Activated T-cell treated with anti-CD3 and anti-CD28 coated beads, Interleukin-2, amount 50 U/mL, for 24 hours (primary cell): Measurements from ENCODE around the gene USP36.

Experiments
- DNase-seq: peaks from one replicate; pipeline ENCODE4 v3.0.0-alpha.2; 2020
- H3K27ac Mint-ChIP-seq: 2 replicates; pipeline ENCODE4 v1.8.0; 2020; ENCODE audit warnings: mild to moderate bottlenecking, mixed read lengths
- H3K27me3 Mint-ChIP-seq: 2 replicates; pipeline ENCODE4 v1.8.0; 2020; ENCODE audit warnings: mixed read lengths
- H3K36me3 Mint-ChIP-seq: 2 replicates; pipeline ENCODE4 v1.8.0; 2020; ENCODE audit warnings: low read depth, mixed read lengths
- H3K4me1 Mint-ChIP-seq: 2 replicates; pipeline ENCODE4 v1.8.0; 2020; ENCODE audit warnings: low read depth, mixed read lengths
- H3K4me3 Mint-ChIP-seq: 2 replicates; pipeline ENCODE4 v1.8.0; 2020; ENCODE audit warnings: mild to moderate bottlenecking, moderate library complexity, mixed read lengths
- H3K9me3 Mint-ChIP-seq: 2 replicates; pipeline ENCODE4 v1.8.0; 2020; ENCODE audit warnings: mixed read lengths

Gene USP36

DNA sequence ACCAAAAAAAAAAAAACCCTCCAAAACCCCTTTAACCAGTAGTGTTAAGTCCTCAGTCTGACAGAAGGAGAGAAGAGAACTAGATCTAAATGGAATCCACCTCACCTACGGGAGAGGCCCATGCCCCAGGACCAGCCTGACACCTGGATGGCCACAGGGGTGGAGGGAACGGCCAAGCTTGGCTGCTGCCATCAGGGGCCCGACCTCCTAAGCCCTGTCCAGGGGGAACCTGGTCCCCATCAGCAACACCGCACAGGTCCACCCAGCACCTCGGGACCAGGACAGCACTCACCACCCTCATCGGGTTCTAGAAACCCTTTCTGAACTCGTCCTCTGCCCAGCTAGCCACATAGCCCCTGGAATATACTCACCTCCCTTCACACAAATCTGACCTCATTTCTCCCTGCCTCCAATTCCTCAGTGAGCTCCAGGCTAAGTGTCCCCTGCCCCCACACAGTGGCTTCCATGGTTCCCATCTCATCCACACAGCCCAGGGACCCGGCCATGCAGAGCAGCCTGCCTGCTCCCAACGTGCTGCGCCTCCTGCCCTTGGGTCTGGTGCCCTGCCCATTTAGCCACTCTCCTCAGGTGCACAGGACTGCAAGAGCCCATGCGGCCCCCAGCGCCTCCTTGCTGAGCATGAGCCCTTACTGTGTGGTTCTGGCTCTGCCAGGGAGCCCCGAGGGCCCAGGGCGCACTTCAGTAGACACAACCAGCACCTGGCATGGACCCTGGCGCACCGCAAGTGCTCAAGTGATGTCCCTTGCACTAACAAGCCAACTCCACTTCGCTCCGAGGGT, 40.3 kb downstream of the USP36 start:
- no peak overlapping the region for H3K4me3 Mint-ChIP-seq
- peak overlapping the region; percentile 94 for H3K27ac Mint-ChIP-seq
- no peaks in the 10 kb centered on the region for H3K9me3 Mint-ChIP-seq
- H3K27me3 Mint-ChIP-seq, result no peaks in the 10 kb centered on the region
- DNase-seq, result no peak
- H3K36me3 Mint-ChIP-seq, result peaks cover 96% of the 10 kb centered on the region
- peaks cover 71% of the 10 kb centered on the region for H3K4me1 Mint-ChIP-seq

DNA sequence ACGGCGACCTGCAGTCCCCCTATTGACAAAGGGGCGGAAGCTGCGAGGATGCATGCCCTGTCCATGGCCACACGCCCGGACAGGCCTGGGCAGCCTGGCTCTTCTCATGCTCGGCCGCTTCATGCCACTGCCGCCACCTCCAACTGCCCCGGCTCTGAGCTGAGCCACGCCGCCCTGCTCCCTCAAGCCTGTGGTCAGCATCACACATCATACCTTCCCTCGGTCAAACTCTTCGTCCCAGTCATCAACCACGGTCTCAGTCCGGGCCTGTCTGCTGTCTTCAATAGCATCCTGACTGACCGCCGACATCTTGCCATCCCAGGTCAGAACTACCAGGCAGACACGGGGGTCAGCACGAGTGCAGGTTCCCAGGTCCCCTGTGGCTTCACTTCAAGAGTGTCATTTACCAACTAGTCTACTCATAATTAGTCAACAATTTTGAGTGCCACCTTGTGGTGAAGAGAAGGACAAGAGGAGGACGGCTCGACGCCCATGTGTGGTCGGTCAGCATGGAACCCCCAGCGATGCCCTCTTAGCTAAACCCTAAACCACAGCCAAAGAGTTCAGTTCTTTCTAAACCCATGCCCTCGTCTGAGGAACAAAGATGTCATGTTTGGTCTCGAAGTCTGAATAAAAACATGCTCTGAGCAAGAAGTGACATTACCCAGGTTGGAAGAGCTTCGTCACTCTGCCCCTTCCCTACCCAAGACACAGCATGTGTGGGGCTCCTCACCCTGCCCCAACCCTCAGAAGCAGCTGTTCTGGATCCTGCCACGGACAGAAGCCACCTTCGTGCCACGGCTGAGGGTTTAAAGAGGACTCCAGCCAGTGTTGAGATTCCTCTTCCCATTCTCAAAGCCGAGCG, 41.7 kb downstream of the USP36 start:
- Mint-ChIP-seq H3K27me3 (no peaks in the 10 kb centered on the region), H3K27ac (peak overlapping the region; percentile 94), H3K4me1 (peaks cover 68% of the 10 kb centered on the region), H3K9me3 (no peaks in the 10 kb centered on the region), H3K36me3 (peaks cover 96% of the 10 kb centered on the region), H3K4me3 (no peak overlapping the region)
- no peak for DNase-seq

DNA sequence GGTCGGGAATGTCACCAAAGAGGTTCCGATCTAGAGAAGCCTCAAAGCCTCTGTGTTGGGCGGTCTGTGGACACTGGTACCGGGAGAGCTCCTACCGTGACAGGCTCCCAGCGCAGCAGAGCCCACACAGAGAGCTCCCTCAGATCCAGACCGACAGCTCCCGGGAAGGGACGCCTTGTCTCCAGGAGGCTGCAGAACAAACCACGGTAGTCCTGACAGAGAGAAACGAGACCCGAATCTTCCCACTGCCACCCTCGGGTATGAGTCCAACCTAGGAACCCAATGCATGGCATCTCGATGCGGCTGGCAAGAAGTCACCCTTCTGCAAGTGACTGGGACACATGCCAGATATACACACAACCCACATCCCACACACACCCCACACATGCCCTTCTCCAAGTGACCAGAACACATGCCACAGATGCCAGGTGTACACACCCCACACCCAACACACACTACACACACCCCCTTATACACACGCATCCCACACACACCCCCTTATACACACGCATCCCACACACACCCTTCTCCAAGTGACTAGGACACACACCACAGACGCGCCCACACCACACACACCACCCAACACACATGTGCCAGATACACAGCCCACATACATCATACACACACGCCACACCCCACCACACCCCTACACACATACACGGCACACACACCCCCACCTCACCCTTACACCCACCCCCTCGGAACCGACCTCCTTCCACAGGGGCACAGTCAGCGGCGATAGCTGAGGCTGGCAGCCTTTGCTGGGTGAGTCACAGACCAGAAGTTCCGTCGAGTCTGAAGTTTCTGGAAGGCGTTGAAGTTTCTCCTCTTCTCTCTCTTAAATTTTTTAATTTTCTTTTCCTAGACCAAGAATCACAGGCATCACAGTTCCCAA, 42.7 kb downstream of the USP36 start:
- Mint-ChIP-seq H3K9me3 (no peaks in the 10 kb centered on the region), H3K27ac (peak overlapping the region; percentile 94), H3K36me3 (peaks cover 96% of the 10 kb centered on the region), H3K4me3 (no peak overlapping the region), H3K4me1 (peaks cover 68% of the 10 kb centered on the region), H3K27me3 (no peaks in the 10 kb centered on the region)
- DNase-seq, result no peak

DNA sequence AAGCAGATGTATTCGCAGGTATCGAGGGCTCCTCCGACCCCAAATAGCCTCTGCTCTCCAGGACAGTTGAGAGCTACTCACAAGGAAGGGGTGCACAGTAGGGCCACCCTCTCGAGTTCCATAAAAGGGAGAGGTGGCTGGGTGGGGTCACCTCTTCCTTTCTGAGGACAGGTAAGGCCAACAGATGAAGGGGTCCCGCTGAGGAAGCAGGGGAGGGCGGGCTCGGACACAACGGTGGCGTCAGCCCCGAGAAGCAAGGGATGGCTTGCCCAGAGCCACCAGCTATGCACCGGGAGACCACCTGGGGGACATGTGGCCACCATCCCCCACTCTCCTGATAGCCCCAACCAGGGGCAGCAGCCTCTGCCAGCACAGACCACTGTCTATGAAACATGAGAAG, 43.4 kb downstream of the USP36 start:
- Mint-ChIP-seq H3K27me3 (no peaks in the 10 kb centered on the region), H3K36me3 (peaks cover 96% of the 10 kb centered on the region), H3K9me3 (no peaks in the 10 kb centered on the region), H3K4me1 (peaks cover 65% of the 10 kb centered on the region), H3K4me3 (no peak overlapping the region), H3K27ac (no peak overlapping the region)
- DNase-seq, result no peak

DNA sequence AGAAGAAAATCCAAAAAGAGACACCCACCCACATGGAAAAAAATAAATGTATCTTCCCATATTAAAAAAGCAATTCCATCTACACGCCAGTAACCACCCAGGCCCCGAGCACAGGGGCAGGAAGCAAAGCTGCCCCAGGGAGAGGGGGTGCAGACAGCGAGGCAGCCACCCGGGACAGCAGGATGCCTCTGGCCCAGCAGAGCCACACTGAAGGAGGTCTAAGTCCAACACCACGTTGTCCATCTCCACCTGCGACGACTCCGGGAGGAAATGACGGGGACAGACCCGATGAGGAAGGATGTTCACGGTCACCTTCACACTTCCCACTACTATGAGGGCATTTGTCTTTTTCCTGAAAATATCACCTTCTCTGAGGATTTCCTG, 44.1 kb downstream of the USP36 start:
- no peak for DNase-seq
- no peaks in the 10 kb centered on the region for H3K27me3 Mint-ChIP-seq
- H3K4me3 Mint-ChIP-seq, result no peak overlapping the region
- H3K9me3 Mint-ChIP-seq, result no peaks in the 10 kb centered on the region
- H3K4me1 Mint-ChIP-seq, result peaks cover 67% of the 10 kb centered on the region
- H3K36me3 Mint-ChIP-seq, result peaks cover 97% of the 10 kb centered on the region
- peak overlapping the region; percentile 74 for H3K27ac Mint-ChIP-seq

DNA sequence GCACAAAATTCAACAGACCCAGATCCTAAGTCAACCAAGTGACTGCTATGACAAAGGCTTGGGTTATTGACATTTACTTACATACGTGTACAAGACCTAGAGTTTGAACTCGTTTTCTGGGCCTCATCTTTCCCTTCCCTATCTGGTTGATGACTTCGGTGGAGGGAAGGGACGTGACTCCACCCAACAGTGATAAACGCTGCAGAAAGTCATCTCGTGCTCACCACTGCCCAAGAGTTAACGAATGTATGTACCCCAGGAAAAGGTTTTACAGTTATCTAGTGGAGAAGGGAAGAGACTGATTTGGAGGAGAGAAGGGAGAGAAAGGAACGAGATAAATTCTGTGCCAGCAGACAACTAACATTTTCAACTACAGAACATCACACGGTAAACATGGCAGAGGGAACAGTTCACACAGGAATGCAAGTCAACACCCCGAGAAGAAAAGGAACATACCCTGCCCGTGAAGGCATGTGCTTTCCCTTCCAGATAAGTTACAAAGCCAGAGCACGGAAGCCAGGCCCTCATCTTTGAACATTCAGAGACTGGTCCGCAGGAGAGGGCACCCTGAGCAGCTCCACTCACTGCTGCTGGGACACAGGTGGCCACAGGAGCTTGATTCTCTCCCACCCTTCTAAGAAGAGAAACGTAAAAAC, 44.6 kb downstream of the USP36 start:
- Mint-ChIP-seq H3K27ac (peak overlapping the region; percentile 74), H3K36me3 (peaks cover 96% of the 10 kb centered on the region), H3K27me3 (no peaks in the 10 kb centered on the region), H3K4me1 (peaks cover 68% of the 10 kb centered on the region), H3K4me3 (no peak overlapping the region), H3K9me3 (no peaks in the 10 kb centered on the region)
- no peak for DNase-seq

DNA sequence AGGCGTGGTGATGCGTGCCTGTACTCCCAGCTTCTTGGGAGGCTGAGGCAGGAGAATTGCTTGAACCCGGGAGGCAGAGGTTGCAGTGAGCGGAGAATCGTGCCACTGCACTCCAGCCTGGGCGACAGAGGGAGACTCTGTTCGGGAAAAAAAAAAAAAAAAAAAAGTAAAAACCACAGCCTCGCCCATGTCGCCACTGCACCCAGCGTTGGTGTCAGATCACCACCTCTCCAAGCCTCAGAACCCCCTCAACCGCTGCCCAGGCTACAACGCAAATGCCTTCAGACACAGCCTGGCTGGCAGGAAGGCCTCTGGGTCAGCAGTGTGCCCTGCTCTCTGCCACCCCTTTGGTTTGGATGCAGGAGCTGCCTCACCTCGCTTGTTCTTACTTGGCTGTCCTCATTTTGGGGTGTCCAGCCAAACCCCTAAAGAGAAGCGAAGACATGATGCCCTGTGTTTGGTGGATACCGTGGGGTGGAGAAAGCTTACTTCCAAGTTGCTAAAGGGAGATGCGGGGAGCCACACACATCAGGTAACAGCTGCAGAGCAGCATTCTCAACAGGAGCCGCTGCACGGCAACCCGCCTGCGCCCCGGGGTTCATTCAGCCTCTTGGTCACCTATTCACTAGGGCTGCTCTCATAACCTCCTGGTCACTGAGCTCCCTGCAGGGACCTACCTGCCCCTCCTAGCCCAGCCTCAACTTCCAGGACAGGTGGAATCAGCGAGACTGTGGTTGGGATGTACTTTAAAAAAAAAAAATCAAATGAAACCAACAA, 45.6 kb downstream of the USP36 start:
- Mint-ChIP-seq H3K9me3 (no peaks in the 10 kb centered on the region), H3K27ac (peak overlapping the region; percentile 66), H3K4me1 (peaks cover 69% of the 10 kb centered on the region), H3K36me3 (peaks cover 95% of the 10 kb centered on the region), H3K27me3 (no peaks in the 10 kb centered on the region), H3K4me3 (no peak overlapping the region)
- DNase-seq, result no peak

DNA sequence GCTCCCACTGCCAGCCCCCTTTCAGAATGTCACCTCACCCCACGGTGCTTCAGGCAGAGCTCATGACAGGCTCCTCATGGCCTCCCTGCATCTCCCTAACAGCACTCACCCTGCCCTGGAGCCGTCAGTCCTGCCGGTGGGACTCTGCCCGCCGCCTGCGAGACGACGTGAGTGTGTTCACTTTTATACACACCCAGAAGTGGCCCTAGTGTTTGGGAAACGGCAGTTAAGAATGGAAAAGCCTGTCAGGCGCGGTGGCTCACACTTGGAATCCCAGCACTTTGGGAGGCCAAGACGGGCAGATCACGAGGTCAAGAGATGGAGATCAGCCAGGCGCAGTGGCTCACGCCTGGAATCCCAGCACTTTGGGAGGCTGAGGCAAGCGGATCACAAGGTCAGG, 46.2 kb downstream of the USP36 start:
- H3K9me3 Mint-ChIP-seq, result no peaks in the 10 kb centered on the region
- no peaks in the 10 kb centered on the region for H3K27me3 Mint-ChIP-seq
- peaks cover 95% of the 10 kb centered on the region for H3K36me3 Mint-ChIP-seq
- DNase-seq, result no peak
- H3K4me3 Mint-ChIP-seq, result no peak overlapping the region
- H3K27ac Mint-ChIP-seq, result peak overlapping the region; percentile 65
- H3K4me1 Mint-ChIP-seq, result peaks cover 70% of the 10 kb centered on the region

DNA sequence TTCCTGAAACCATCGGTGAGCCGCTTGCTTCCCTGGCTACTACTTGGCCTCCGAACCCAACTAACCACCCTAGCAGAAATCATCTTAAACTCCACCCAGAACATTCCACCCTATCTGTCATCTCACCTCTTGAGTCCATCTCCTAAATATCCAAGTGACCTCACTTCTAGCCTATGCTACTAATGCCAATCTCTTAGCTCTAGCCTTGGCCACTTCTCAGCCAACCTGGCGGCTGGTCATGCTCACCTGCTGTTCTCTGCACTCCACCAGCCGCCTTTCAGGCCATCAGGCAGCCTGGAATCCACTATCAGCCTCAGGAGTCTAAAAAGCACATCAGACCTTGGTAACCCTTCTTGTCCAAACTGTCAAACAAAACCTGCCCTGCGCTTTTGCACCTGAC, 46.6 kb downstream of the USP36 start:
- Mint-ChIP-seq H3K9me3 (no peaks in the 10 kb centered on the region), H3K36me3 (peaks cover 94% of the 10 kb centered on the region), H3K4me1 (peaks cover 68% of the 10 kb centered on the region), H3K27ac (peak overlapping the region; percentile 65), H3K27me3 (no peaks in the 10 kb centered on the region), H3K4me3 (no peak overlapping the region)
- no peak for DNase-seq

DNA sequence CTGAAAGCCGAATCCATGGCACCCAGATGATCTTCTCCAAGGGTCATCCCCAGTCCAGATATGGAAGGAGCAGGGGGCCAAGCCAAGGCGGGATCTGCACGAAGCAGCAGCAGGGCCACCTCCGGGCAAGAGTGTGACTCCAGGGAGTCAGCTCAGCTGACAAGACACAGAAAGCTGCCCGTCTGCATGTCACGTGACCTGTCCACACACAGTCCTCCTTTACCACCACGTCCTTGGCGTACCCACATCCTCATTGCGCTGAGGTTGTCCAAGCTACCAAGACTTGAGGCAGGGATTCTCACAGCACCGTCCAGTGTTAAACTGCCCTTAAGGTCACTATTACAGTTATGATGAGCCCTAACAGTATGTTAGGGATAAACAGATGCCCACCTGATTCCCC, 47.2 kb downstream of the USP36 start:
- H3K27me3 Mint-ChIP-seq, result no peaks in the 10 kb centered on the region
- no peak overlapping the region for H3K4me3 Mint-ChIP-seq
- H3K36me3 Mint-ChIP-seq, result peaks cover 89% of the 10 kb centered on the region
- no peaks in the 10 kb centered on the region for H3K9me3 Mint-ChIP-seq
- peak overlapping the region; percentile 65 for H3K27ac Mint-ChIP-seq
- no peak for DNase-seq
- peaks cover 64% of the 10 kb centered on the region for H3K4me1 Mint-ChIP-seq

DNA sequence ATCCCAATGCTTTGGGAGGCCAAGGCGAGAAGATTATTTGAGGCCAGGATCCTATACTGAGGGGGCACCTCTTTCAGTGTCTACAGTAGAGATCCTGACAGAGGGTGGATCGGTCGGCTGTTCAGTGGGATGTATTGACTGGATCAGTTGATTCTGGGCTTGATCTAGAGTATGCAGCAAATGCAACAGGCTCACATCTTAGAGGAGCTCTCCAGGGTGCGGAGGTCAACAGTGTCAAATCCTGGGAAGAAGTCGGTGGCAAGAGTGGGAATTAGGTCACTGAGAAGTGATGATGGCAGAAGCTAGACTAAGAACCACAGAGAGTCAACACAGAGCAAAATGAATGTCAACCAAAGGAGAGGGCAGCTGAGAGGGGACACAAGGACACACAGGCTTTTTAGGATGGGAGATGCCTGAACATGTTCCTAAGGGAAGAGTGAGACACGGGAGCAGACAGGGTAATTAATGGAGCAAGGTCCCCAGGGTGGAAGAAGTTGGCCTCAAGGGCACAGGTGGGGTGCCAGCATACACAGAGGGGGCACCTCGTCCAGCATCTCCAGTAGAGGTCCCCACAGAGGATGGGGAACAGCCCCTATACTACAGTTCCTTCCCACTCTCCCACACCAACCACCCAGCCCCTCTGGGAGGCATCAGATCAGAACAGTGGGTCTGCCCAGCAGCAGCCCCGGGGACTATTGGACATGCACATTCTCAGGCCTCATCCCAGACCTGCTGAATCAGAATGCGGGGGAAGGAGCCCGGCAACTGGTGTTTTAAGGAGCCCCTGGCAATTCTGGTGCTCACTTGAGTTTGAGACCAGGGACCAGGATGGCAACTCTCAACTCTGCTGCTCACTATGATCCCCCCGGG, 48.5 kb downstream of the USP36 start:
- H3K9me3 Mint-ChIP-seq, result no peaks in the 10 kb centered on the region
- H3K4me3 Mint-ChIP-seq, result no peak overlapping the region
- H3K36me3 Mint-ChIP-seq, result peaks cover 87% of the 10 kb centered on the region
- no peak for DNase-seq
- H3K27ac Mint-ChIP-seq, result peak overlapping the region; percentile 65
- no peaks in the 10 kb centered on the region for H3K27me3 Mint-ChIP-seq
- H3K4me1 Mint-ChIP-seq, result peaks cover 66% of the 10 kb centered on the region

DNA sequence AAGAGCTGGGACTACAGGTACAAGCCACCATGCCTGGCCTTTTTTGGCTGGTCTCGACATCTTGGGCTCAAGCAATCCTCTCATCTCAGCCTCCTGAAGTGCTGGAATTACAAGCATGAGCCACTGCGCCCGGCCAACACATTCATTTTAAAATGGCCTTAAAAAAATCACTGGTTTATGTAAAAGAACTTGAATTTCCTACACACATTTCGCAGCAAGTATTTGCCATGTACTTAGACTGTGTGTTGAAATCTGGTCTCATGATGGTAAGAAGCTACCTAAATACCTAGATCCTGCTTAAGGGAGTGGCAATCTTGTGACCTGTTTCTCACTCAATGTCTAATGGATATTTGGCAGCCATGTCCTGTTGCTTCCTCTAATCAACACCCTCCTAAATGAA, 50.1 kb downstream of the USP36 start:
- H3K9me3 Mint-ChIP-seq, result no peaks in the 10 kb centered on the region
- peak overlapping the region; percentile 92 for H3K27ac Mint-ChIP-seq
- no peak overlapping the region for H3K4me3 Mint-ChIP-seq
- H3K4me1 Mint-ChIP-seq, result peaks cover 60% of the 10 kb centered on the region
- peaks cover 75% of the 10 kb centered on the region for H3K36me3 Mint-ChIP-seq
- no peak for DNase-seq
- H3K27me3 Mint-ChIP-seq, result no peaks in the 10 kb centered on the region
